ENCODE data around the gene COMMD4. TPM values are rescaled to one million over a fixed set of nuclear protein-coding genes. Genes with fewer than 3 reads are reported as not detected.

COMMD4 gene
- total and polyA plus RNA-seq, 2 of the 8 experiments (the other 6 are each of a cell fraction or from before 2014, with no cell fraction given) = 131 to 236 TPM

- DNase-seq (ENCODE audit: low read depth in 1 of 2, low spot score in 2 of 2) (no peak), FAIRE-seq (no peak)
- H3K4ac ChIP-seq (replicated peaks; ENCODE audit: insufficient read length, low read depth, low read length) = no peak overlapping the region
- no peaks in the 10 kb centered on the region; the same call in 1 of the 2 replicates for H3K79me1 ChIP-seq (ENCODE audit: low read depth, low read length)
- H2AFZ ChIP-seq (ENCODE audit: low read length) = no peak overlapping the region
- H3K27ac ChIP-seq (ENCODE audit: low read depth, low read length) = no peak overlapping the region
- H2AK5ac ChIP-seq (ENCODE audit: low read depth, low read length) = no peak overlapping the region
- no peak overlapping the region for H3K18ac ChIP-seq (ENCODE audit: extremely low read depth, low read length)
- H4K5ac ChIP-seq (ENCODE audit: insufficient read length, low read depth, low read length) = no peak overlapping the region
- no peak overlapping the region for H2BK120ac ChIP-seq (replicated peaks; ENCODE audit: low read depth, low read length)
- H4K8ac ChIP-seq (ENCODE audit: extremely low read depth, insufficient read depth, low read length) = no peak overlapping the region
- H3K14ac ChIP-seq (ENCODE audit: insufficient read length) = no peak overlapping the region
- no peak overlapping the region for H3K23ac ChIP-seq (ENCODE audit: insufficient read length)
- H2BK20ac ChIP-seq (ENCODE audit: low read length) = no peak overlapping the region
- H3K36me3 ChIP-seq (ENCODE audit: control insufficient read depth in 2 of 4, insufficient read depth in 4 of 4, low read length in 3 of 4) = peaks cover 0 to 25% (median 3%) of the 10 kb centered on the region in 4 experiments; a peak in 5 of 8 replicates
- no peaks in the 10 kb centered on the region for H3K23me2 ChIP-seq (ENCODE audit: low read depth, low read length)
- H2BK5ac ChIP-seq (ENCODE audit: low read depth, low read length) = no peak overlapping the region
- no peak overlapping the region for H3K56ac ChIP-seq (replicated peaks; ENCODE audit: insufficient read length, low read depth, low read length)
- H3K4me3 ChIP-seq (ENCODE audit: extremely low read depth in 1 of 4, insufficient read depth in 2 of 4, low read depth in 3 of 4, low read length in 4 of 4) = no peak overlapping the region
- no peak overlapping the region for H4K91ac ChIP-seq (replicated peaks; ENCODE audit: insufficient read length, low read length)
- no peaks in the 10 kb centered on the region for H3K4me1 ChIP-seq (replicated peaks in 1 of 4; ENCODE audit: control insufficient read depth in 3 of 4, insufficient read depth in 4 of 4, low read length in 3 of 4)
- CTCF ChIA-PET (ENCODE audit: partially characterized antibody) = interaction anchor here (0.7 kb wide), 1 partner anchor 139 kb away, joined by 3 read pairs; no protein-coding TSS in a partner anchor
- H2BK12ac ChIP-seq (ENCODE audit: low read depth, low read length) = no peak overlapping the region
- no peak overlapping the region for H3K9ac ChIP-seq (replicated peaks in 1 of 4; ENCODE audit: extremely low read depth in 1 of 4, low read depth in 3 of 4, low read length in 3 of 4)
- no peak overlapping the region for H3K4me2 ChIP-seq (ENCODE audit: insufficient read depth in 1 of 2, low read depth in 2 of 2, low read length in 2 of 2)
- peaks cover 0 to 5% of the 10 kb centered on the region in 2 experiments for H4K20me1 ChIP-seq (replicated peaks in 1 of 2; ENCODE audit: control insufficient read depth in 1 of 2, insufficient read depth in 2 of 2, low read length in 2 of 2)
- POLR2A ChIA-PET (ENCODE audit: partially characterized antibody) = interaction anchor here (1.2 to 5.7 kb wide), 3 partner anchors 10 to 14 kb away, joined by 3 to 40 read pairs (median 9); partner anchors contain the start of gene MAN2C1
- H3K27me3 ChIP-seq (replicated peaks in 1 of 4; ENCODE audit: control insufficient read depth in 3 of 4, extremely low read depth in 1 of 4, insufficient read depth in 3 of 4, low read length in 3 of 4) = no peaks in the 10 kb centered on the region
- H2BK15ac ChIP-seq (ENCODE audit: low read length) = no peak overlapping the region
- no peaks in the 10 kb centered on the region for H3K79me2 ChIP-seq (ENCODE audit: control insufficient read depth in 1 of 2, insufficient read depth in 2 of 2, low read length in 2 of 2)
- no peaks in the 10 kb centered on the region for H3K9me3 ChIP-seq (ENCODE audit: insufficient read depth in 2 of 2, low read depth in 1 of 2, low read length in 1 of 2)
- 93% methylated on average over 17 of the region's 17 CpGs; no CpG with 5 or more reads in 1 of the 2 experiments for WGBS, 2 experiments (ENCODE audit: extremely low coverage in 1 of 2, insufficient coverage in 1 of 2, insufficient read length in 1 of 2, insufficient replicate concordance in 2 of 2, low coverage in 1 of 2, low lambda C conversion rate in 2 of 2, missing lambda C conversion rate in 1 of 2)
- TF ChIP-seq RFX5 (IDR thresholded peaks at IDR 0.05; ENCODE audit: borderline replicate concordance, low read depth, low read length) = no peak
- TF ChIP-seq KDM1A (IDR thresholded peaks at IDR 0.05; ENCODE audit: borderline replicate concordance, low read length) = no peak
- TF ChIP-seq POLR2A (IDR thresholded peaks at IDR 0.05; ENCODE audit: control extremely low read depth in 1 of 2, low read depth in 2 of 2, low read length in 2 of 2) = no peak
- no peak for TF ChIP-seq JUND (IDR thresholded peaks at IDR 0.05; ENCODE audit: low read length)
- TF ChIP-seq CHD2 (IDR thresholded peaks at IDR 0.05; ENCODE audit: low read length) = no peak
- TF ChIP-seq CEBPB (IDR thresholded peaks at IDR 0.05; ENCODE audit: low read depth, low read length) = no peak
- TF ChIP-seq EP300 (IDR thresholded peaks at IDR 0.05; ENCODE audit: borderline replicate concordance in 1 of 2, low read depth in 2 of 2, low read length in 2 of 2) = no peak
- no peak for TF ChIP-seq HDAC6 (IDR thresholded peaks at IDR 0.05; ENCODE audit: low read depth, low read length)
- TF ChIP-seq PHF8 (conservative IDR thresholded peaks at IDR 0.05; ENCODE audit: low read depth, low read length) = no peak
- no peak for TF ChIP-seq CTCF (IDR thresholded peaks at IDR 0.05; ENCODE audit: control extremely low read depth in 1 of 3, insufficient read depth in 1 of 3, low read depth in 1 of 3, low read length in 3 of 3)
Observed at GRCh38 chr15:75357976-75358673, 22.3 kb downstream of the COMMD4 start.
